VCaP (cell line): ENCODE data around the gene MIPEP.

ENCODE experiments used
- H3K27ac ChIP-seq: fragments of 450-650 bp; 2 replicates; pipeline ENCODE4 v1.5.1; 2017
- TF ChIP-seq, protein P1 (sequence below): fragments of 450-650 bp; conservative IDR thresholded peaks from 2 replicates; pipeline ENCODE4 v1.5.1; 2017; ENCODE audit warnings: mild to moderate bottlenecking, moderate library complexity

Gene MIPEP

DNA sequence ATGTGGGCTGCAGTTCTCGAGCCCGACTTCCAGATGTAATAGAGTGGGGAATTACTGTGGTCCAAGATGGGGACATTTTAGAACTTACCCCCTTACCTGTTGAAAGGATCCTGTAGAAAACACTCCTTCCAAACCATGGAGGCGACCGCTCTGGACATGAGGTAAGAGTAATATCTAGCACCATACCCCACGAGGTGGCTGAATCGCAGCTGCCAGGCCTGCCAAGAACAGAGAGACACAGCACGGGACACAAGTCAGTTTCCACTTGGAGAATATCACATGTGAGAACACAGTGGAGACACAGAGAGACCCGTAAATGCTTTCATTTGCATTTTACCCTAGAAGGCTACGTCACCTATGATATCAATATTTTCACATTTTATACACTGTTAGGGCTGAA lies 129.2 kb downstream of the MIPEP start:
- TF ChIP-seq, protein P1, sequence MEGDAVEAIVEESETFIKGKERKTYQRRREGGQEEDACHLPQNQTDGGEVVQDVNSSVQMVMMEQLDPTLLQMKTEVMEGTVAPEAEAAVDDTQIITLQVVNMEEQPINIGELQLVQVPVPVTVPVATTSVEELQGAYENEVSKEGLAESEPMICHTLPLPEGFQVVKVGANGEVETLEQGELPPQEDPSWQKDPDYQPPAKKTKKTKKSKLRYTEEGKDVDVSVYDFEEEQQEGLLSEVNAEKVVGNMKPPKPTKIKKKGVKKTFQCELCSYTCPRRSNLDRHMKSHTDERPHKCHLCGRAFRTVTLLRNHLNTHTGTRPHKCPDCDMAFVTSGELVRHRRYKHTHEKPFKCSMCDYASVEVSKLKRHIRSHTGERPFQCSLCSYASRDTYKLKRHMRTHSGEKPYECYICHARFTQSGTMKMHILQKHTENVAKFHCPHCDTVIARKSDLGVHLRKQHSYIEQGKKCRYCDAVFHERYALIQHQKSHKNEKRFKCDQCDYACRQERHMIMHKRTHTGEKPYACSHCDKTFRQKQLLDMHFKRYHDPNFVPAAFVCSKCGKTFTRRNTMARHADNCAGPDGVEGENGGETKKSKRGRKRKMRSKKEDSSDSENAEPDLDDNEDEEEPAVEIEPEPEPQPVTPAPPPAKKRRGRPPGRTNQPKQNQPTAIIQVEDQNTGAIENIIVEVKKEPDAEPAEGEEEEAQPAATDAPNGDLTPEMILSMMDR, result no peak
- H3K27ac ChIP-seq, result no peak overlapping the region

DNA sequence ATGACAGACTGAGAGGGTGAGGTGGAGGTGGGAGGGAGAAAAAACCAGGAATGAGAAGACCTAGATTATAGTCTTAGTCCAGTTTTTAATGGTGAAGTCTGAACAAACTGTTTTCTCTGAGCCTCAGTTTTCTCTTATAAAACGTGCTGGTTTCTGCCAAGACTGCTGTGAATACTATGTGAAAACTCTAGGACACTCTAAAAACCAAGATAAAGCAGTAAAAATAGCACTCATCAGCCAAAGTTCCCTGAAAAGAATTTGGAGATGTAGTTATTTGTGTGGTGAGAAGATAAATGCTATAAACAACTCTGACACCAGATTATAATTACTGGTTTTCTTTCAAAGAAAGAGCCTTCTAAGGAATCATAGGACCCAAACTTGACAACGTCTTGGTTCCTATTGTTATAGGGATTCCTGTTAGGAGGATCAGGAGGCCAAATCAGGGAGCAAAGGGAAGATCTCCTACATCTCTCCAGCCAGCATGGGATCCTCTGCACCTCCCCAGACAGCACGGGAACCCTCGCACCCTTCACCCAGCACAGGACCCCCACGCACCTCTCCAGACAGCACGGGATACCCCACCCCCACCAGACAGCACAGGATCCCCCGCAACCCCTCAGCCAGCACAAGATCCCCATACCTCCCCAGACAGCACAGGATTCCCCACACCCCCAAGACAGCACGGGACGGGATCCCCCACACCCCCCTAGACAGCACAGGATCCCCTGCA lies 130.2 kb downstream of the MIPEP start:
- no peak overlapping the region for H3K27ac ChIP-seq
- TF ChIP-seq, protein P1, result no peak

- H3K27ac ChIP-seq, result no peak overlapping the region
- TF ChIP-seq, protein P1, result no peak
These were observed 134.2 kb downstream of the MIPEP start for GRCh38 chr13:23754997-23755396.

DNA sequence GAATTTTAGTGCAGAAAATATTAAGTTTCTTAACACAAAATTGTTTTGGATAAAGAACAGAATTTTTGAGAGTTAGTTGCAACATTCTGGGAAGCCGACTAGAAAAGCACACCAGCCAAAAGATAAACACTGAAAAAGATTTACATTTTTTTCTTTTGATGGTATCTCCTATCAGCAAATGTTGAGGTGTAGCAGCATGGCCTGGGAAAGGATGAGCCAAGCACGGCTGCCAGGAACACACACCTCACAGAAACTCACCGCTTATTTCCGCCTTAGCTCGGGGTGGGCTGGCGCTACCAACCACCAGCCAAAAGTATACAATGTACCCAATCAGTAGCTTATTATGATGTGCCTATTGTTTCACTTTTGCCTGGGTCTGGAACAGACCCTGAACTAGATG lies 134.7 kb downstream of the MIPEP start:
- no peak overlapping the region for H3K27ac ChIP-seq
- TF ChIP-seq, protein P1, result no peak

DNA sequence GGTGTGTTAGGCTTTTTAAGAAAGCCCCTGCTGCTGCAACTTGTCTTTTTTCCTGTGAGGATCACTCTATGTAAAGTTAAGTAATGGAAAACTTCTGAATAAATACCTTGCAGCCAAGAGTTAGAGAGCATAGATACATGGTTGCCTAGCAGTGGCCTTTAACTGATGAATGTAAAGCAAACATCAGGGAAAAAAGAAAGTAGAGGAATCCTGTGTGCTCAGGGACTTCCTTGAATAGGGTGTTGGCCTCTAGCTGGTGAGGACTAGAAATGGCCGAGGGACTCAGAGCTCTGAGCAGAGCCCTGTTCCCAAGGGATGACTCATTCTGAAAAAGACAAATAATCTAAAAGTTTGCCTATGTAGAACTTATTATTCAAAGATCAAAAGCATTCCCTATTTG lies 135.7 kb downstream of the MIPEP start:
- H3K27ac ChIP-seq, result no peak overlapping the region
- TF ChIP-seq, protein P1, result no peak

GRCh38 chr13:23752111-23753001 lies 136.8 kb downstream of the MIPEP start:
- TF ChIP-seq, protein P1, result no peak

DNA sequence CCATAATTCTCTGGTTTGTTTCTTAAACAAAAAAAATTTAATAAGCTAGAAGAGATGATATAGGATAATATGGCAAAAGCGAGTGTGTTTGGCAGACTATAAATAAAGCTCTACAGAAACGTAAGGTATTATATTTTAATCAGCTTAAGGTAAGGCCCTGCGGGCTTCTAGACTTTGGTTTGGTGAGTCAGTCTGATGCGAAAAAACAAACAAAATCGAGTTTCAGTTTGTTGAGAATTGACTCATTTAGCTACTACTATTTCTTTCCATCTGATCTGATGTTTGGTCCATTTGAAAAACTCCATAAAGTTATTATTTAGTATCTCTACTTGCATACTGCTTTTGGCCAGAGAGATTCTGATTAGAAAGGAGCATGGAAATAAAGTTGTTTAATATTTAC lies 138.0 kb downstream of the MIPEP start:
- TF ChIP-seq, protein P1, result no peak
- no peak overlapping the region for H3K27ac ChIP-seq

More at GRCh38 chr13:23752111-23753001, 136.8 kb downstream of the MIPEP start:
- no peak overlapping the region for H3K27ac ChIP-seq
